Measurements from ENCODE around the gene TMCO4. TPM values are rescaled to one million over a fixed set of nuclear protein-coding genes. Genes with fewer than 3 reads are reported as not detected.
"Not testable (repeated sequence)": the region's sequence is repeated elsewhere in the genome, so short reads cannot be mapped to it uniquely, and the experiment has no call there.

The TMCO4 gene
- total RNA-seq, 1 donor from 2014 or later: 0.82 TPM

DNA sequence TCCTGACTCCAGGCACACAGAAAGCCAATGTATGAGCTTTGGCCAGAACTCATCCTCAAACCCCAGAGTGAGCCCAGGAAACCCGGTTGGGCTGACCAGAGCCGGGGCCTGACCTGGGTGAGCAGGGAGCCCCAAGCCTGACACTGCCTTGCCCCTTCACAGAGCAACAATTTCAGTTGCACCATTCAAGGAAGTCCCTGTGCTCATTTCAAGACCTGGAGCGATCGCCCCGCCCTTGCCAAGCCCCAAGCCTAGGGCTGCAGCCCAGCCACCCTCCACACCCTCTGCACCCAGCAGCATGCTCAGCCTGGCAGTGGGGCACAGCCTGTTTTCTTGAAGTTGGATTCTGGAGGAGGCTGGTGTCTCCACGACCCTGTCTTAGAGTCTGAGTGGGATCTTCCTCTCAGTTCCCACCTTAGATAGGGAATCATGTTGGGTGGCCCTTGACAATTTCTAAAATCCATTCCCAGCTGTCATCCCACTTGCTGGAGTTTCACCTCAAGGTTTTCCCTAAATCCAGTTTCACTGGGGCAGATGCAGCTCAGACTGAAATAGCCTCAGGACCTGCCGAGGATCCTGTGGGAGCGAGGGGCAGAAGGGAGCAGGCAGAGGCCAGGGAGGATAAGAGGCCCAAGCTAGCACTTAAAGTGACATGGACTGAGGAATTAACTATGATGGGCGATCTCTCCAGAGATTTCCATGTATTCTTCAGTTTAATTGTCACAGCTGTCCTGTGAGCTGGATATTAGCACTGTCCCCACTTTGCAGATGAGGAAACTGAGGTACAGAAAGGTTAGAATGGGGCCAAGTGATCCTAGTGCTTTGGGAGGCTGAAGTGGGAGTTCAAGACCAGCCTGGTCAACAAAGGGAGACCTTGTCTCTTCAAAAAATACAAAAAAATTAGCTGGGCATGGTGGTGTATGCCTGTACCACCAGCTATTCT is 153.1 kb downstream of the TMCO4 start:
- DNase-seq (ENCODE audit: low spot score in 2 of 2): no peak
- FAIRE-seq: no peak

DNA sequence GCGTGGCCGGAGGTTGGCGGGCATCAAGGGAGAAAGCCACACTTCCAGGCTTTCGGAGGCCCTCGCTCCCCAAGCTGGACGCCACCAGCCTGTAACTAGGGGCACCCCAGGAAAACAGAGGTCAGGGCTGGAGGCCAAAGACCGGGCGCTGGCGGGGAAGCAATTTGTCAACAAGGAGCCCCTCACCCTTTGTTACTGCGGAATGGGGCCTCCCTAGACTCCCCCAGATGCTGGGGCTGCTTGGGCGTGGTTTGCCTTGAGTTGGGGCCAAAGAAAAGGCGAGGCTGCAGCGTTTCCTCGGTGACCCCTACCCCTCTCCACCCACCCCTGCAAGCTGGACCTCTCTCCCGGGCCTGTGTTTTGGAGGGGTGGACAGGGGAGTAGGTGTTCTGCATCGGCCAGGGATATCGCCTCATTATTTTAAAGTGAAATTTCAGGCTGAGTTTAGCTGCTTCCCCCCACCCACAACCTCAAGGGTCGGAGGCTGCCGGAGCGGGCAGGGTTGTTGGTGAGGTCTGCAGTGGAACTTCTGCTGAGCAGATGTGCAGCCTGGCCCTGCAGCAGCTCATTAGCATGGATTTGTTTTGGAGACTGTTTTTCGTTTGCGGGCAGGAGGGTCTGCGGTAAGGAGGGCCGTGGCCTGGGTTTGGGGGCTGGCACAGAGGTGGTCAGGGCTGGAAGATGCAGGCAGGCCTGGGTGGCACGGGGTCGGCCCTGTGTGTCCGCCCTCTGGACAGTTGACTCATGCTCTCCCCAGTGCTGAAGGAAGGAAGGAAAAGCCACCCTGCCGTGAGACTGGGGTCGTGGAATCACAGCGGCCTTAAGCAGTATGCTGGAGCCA is 154.1 kb downstream of the TMCO4 start:
- FAIRE-seq (no peak), DNase-seq (ENCODE audit: low spot score in 2 of 2) (no peak)

DNA sequence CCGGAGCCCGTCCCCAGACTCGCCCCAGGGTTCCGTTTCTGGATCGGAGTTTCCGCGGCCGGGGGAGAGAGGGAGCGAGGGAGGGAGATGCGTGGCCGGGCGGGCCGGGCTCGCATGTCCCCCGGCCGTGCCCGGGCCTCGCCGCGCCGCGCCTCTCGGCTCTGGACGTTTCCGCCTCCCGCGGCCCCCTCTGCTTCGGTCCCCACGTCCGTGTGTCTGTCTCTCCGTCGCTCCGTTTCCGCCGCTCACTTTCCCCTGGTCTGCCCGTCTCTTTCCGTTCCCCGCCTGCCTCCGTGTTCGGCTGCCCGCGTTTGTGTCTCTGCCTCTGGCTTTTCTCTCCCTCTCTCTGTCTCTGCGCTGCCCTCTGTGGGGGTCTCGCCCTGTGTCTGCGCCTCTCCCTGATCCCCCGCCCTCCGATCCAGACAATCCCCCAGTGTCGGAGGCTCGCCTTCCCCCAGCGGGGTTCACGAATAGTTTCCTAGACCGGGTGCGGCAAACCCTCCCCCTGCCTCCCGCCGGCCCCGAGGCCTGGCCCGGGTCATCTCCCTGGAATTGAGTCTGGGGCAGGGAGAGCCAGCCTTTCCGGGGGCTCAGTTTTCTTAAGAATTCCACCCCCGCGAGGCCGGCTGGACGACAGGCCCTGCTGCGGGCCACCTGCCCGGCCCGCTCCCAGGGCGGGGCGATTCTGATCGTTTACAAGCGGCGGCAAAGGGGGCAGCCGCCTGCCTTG is 154.9 kb downstream of the TMCO4 start:
- FAIRE-seq: no peak
- DNase-seq (ENCODE audit: low spot score in 2 of 2): peak; percentile 57 to 58

DNA sequence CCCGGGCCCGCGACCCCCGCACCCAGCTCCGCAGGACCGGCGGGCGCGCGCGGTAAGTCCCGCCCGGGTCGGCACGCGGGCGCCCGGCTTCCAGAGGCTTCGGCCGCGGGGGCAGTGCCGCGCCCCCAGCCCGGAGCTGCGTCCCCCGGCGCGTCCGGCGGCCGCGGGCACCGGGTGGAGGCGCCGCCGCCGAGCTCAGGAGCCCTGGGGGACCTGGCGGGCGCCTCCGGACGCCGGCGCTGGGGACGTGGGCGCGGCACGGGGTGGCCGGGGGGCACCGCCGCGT is 155.4 kb downstream of the TMCO4 start:
- FAIRE-seq: no peak
- no peak for DNase-seq (ENCODE audit: low spot score in 2 of 2)

- peak; percentile 80 to 82 for DNase-seq (ENCODE audit: low spot score in 2 of 2)
- FAIRE-seq: no peak
These were observed 155.9 kb downstream of the TMCO4 start, which contains the start of gene NBL1 for GRCh38 chr1:19643602-19644394. TSS of gene NBL1 (plus strand) at chr1:19644311. CDS start at chr1:19655031, 10,720 bp downstream.

DNA sequence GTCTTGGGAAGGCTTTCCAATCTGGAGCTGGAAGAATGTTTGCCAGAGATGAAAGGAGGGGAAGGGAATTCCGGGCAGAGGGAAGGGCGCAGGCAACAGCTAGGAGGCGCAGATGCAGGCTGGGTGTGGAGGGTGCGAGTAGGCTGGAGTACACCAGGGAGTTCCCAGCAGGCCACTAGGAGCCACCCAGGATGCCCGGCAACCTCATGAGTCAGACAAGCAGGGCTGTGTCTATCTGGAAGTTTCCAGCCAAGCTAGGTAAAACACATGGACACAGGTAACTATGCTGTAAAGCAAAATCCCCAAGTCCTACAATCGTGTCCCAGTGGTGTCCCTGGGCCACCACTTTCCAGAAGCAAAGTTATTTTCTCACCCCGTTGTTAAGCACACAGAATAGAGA is 156.6 kb downstream of the TMCO4 start:
- FAIRE-seq (no peak), DNase-seq (ENCODE audit: low spot score in 2 of 2) (no peak)

DNA sequence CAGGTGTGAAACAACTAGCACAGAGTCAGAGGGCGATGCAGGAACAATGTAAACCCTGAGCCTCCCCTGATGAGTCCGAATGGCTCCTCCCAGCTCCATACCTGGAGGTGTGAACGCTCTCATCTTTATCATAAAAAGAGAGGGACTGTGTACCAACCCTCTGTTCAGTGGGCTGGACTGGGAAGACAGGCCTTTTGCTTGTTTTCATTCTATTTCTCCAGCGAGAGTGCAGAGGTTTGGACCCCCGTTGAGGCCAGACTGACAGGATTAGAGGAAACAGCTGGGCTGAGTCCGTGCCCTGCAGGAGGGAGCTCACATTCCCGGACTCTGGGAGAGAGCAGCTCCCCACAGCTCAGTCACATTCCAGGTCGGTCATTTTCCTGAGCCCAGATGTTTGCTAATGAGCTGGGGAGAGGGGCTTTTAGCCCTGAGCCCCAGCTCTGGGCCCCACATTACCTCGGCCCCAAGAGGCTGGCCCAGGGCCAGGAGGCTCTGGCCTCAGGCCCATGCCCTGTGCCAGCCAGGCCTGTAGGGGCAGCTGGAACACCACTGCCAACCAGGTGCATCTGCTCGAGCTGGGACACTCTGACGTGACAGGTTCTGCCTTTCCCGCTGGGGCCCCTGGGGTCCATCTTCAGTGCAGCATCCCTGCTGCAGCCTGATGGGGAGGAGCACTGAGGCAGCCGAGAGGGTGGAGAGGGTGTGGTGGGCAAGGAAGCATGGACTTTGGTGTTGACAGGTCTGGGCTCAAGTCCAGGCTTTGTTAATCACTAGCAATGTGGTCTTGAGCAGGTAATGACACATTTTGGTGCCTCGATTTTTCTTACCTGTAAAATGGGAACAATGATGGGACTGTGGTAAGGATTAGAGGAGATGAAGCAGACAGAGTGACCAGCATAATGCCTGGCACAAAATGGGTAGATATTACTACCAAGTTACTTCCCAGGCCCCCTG is 159.1 kb downstream of the TMCO4 start:
- no peak for FAIRE-seq
- no peak for DNase-seq (ENCODE audit: low spot score in 2 of 2)

DNA sequence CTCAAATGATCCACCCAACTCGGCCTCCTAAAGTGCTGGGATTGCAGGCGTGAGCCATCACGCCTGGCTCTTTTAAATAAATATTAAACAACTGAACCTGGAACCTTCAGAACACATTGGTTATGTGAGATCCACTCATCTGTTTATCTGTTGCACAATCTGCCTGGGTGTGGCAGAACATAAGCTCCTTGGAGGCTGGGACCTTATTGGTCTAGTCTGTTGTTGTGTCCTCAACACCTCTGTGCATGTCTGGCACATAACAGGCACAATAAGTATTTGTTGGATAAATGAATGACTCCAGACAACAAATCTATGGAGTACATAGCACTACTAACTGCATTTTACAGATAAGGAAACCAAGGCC is 159.7 kb downstream of the TMCO4 start:
- no peak for FAIRE-seq
- no peak for DNase-seq (ENCODE audit: low spot score in 2 of 2)

- DNase-seq (ENCODE audit: low spot score in 2 of 2); FAIRE-seq: not testable (repeated sequence)
These were observed 160.5 kb downstream of the TMCO4 start for GRCh38 chr1:19639228-19639627.

- FAIRE-seq: no peak
- DNase-seq (ENCODE audit: low spot score in 2 of 2): no peak
These were observed 162.1 kb downstream of the TMCO4 start for GRCh38 chr1:19637606-19638005.

- DNase-seq (ENCODE audit: low spot score in 2 of 2); FAIRE-seq: not testable (repeated sequence)
These were observed 163.0 kb downstream of the TMCO4 start for GRCh38 chr1:19636749-19637148.

- no peak for FAIRE-seq
- DNase-seq (ENCODE audit: low spot score in 2 of 2): no peak
These were observed 163.7 kb downstream of the TMCO4 start for GRCh38 chr1:19636065-19636464.

- DNase-seq (ENCODE audit: low spot score in 2 of 2): no peak
- FAIRE-seq: no peak
These were observed 164.1 kb downstream of the TMCO4 start for GRCh38 chr1:19635646-19636045.

- not testable (repeated sequence) for FAIRE-seq; DNase-seq (ENCODE audit: low spot score in 2 of 2)
These were observed 164.7 kb downstream of the TMCO4 start for GRCh38 chr1:19635064-19635463.

DNA sequence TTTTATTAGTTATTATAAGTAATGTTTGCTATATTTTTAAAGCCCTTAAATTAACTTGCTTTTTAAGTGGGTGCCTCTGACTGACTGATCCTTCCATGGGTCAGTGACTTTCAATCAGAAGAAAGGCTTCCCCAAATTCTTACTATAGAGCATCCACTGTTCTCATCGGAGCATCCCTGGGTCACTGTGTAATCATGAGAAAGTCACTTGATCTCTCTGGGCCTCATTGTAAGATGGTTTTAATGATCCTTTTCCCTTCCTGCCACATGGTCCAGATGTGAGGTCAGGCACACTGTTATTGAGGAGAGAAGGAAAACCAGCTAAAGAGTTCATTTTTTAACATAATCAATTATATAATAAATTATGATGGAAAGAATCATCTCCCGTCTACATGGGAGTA is 166.6 kb downstream of the TMCO4 start:
- DNase-seq (ENCODE audit: low spot score in 2 of 2) (no peak), FAIRE-seq (no peak)

Data from frontal cortex (tissue), 4 donors.